ENCODE data around the gene BRF1.

BRF1 gene

GRCh38 chr14:105257464-105257863 is 43.3 kb downstream of the BRF1 start:
- no peak for DNase-seq

DNA sequence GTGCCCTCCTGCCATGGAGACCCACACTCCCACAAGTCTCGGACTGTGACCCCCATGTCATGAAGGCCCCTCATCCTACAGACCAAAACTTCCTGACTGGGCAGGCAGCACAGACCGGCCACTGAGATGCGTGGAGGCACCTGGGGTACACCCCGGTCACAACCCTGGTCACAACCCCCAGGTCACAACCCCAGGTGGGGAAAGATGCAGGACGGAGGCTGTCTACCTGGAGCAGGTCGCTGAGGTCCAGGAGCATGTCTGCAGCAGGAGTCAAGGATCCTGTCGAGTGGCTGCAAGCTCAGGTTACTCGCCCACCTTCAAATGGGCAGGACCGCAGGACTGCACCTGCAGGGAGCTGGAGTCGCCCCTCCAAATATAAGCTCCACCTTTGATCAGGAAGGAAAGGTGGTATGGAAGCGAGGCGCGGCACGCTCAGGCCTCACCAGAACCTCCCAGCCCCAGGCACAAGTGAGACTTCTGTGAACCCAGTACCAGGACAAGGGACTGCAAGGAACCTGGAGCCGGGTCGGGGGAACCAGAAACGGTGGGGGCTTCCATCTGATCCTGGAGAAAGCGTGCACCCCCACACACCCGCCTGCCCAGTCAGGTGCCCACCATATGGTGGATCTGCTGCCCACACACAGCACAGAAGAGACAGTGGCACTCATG is 44.4 kb downstream of the BRF1 start:
- no peak for DNase-seq

DNA sequence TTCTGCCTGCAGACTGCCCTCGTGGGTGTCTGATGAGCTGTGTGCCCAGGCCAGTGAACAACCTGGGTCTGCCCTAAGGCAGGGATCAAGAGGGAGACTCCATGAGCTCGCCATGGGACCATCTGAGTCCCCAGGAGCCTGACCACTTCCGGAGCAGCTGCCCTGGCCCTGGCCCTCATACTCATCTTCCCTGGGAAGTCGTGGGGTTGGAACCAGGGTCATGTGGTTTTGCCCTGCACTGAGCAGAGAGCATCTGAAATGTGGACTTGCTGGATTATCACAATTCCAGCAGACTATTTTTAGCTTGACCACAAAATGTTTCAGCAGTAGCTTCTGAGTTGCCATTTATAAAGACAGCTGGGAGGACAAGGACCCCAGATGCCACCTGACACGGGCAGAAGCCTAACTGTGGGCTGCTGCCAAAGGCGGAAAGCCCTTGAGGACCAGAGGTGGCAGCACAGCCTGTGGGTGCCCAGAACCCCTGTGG is 45.7 kb downstream of the BRF1 start:
- DNase-seq: no peak

- no peak for DNase-seq
These were observed 47.5 kb downstream of the BRF1 start for GRCh38 chr14:105253329-105253682.

- DNase-seq: no peak
These were observed 48.1 kb downstream of the BRF1 start for GRCh38 chr14:105252552-105253328.

DNA sequence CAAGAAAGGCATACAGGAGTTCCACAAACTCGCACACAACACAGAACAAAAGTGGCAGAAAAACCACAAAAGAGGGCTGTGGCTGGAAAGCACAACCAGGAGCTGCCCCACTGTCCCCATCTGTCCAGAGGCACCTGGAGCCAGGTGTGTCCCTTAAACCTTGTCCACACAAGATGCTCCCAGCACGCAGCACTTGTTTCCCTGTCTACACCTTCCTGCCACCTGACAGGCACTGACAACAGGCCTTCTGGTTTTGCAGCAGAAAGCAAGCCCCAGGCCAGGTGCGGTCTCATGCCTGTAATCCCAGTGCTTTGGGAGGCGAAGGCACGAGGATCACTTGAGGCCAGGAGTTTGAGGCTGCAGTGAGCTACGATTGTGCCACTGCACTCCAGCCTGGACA is 48.9 kb downstream of the BRF1 start:
- no peak for DNase-seq

DNA sequence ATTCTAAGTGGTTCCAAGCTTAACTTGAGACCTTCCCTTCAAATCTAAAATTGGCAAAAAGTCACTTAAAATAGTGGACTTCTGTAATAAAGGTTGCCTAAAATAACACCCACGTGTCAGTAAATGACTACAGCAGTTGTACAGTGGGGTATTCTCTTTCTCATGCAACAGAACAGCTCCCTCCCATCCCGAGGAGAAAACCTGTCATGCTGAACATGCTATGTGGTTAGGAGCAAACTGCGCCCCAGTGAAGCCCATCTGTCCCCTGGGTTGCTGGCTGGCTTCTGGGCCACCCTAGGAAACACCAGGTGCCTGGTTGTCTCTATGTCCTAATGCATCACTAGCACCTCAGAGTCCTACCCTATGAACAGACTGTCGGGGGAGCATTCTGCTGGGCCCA is 49.8 kb downstream of the BRF1 start:
- DNase-seq: no peak

DNA sequence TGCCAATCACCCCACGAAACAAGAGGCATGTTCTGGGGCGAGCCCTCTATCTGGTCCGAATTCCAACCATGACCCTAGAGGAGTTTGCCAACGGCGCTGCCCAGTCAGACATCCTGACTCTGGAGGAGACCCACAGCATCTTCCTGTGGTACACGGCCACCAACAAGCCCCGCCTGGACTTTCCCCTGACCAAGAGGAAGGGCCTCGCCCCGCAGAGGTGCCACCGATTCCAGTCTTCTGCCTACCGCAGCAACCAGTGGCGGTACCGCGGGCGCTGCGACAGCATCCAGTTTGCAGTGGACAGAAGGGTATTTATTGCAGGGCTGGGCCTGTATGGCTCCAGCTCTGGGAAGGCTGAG is 50.8 kb downstream of the BRF1 start:
- no peak for DNase-seq

DNA sequence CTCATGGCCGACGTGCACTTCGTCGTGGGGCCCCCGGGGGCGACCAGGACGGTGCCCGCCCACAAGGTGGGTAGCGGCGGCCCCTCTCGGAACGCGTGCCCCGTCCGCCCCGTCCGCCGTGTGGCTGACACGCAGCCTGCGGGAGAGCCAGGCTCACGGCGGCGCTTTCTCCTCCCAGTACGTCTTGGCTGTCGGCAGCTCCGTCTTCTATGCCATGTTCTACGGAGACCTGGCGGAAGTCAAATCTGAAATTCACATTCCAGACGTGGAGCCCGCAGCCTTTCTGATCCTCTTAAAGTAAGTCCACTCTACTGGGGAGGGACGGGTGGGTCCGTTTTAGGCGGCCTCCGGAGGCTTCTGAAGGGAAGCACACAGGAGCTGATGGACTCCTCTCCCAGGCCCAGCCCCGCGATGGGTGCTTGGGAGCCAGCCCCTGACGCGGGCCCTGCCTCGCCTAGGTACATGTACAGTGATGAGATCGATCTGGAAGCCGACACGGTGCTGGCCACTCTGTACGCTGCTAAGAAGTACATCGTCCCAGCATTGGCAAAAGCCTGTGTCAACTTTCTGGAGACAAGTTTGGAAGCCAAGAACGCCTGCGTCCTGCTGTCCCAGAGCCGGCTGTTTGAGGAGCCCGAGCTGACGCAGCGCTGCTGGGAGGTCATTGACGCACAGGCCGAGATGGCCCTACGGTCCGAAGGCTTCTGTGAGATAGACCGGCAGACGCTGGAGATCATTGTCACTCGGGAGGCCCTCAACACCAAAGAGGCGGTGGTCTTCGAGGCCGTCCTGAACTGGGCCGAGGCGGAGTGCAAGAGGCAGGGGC is 51.4 kb downstream of the BRF1 start:
- DNase-seq: no peak

DNA sequence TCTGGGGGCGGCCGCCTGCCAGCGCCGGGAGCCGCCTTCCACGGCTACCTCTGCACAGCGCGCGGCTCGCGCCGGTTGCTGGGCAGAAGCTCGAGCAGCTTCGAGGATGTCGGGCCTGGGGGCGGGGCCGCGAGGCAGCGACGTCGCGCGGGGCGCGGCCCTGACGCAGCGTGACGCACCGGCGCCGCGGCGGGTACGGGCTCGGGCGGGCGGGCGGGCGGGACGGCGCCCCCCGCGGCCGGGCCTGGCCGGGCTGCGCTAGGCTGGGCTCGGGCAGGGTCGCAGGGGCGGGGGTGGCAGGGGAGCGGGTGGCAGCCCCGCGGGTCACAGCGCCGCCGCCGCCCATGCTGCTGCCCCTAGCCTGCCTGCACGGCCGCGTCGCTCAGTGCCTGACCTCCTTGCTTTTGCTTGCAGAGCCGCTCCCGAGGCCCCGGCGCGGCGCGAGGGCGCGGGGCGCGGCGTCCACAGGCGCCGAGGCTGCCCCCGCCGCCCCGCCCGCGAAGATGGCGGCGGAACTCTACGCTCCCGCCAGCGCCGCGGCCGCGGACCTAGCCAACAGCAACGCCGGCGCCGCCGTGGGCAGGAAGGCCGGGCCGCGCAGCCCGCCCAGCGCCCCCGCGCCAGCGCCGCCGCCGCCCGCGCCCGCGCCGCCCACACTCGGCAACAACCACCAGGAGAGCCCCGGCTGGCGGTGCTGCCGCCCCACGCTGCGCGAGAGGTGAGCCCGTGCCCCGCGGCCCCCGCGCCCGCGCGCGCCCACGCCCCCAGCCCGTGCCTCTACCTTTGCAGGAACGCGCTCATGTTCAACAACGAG is 52.2 kb downstream of the BRF1 start, which contains the start of gene BTBD6:
Gene BTBD6, plus strand, starts transcription at position 166 of the 814 bp plus-strand sequence. Its CDS starts 179 bp downstream, at position 345.
- peak; percentile 80 for DNase-seq

GRCh38 chr14:105247715-105248367 is 53.0 kb downstream of the BRF1 start:
- no peak for DNase-seq

DNA sequence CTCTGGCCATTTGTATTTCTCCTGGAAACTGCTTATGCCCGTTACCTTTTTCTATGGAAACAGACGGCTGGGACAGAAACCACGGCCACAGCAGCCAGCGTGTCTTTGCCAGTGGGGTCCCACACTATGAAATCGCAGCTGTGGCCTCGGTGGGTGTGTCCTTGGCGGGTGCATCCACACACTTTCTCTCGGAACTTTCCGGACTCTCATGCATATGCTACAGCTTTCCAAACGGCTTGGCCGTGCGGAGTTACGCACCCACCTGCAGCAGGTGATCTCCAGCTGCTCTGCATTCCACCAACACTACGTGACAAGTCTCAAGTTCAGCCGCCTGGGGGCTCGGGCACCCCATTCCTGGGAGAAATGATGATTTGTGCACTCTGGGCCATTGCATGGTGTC is 53.8 kb downstream of the BRF1 start:
- no peak for DNase-seq

DNA sequence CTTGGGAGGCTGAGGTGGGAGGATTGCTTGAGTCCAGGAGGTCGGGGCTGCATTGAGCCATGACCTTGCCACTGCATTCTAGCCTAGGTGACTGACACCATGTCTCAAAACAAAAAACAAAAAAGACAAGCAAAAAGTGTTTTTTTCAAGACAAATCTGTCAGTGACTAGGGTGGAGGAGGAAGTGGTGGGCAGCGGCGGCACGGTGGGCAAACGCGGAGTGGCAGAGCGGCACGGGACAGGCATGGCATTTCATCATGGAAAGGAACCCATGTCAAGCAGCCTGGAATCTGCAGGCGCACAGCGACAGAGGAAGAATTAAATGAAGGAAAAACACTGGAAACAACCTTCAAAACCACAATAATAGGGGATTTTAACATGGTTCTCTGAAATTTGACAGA is 56.5 kb downstream of the BRF1 start:
- DNase-seq: no peak

- no peak for DNase-seq
These were observed 59.2 kb downstream of the BRF1 start for GRCh38 chr14:105241641-105242040.

GRCh38 chr14:105240811-105241576 is 59.8 kb downstream of the BRF1 start:
- DNase-seq: no peak

GRCh38 chr14:105229099-105229655 is 71.6 kb downstream of the BRF1 start:
- no peak for DNase-seq

DNA sequence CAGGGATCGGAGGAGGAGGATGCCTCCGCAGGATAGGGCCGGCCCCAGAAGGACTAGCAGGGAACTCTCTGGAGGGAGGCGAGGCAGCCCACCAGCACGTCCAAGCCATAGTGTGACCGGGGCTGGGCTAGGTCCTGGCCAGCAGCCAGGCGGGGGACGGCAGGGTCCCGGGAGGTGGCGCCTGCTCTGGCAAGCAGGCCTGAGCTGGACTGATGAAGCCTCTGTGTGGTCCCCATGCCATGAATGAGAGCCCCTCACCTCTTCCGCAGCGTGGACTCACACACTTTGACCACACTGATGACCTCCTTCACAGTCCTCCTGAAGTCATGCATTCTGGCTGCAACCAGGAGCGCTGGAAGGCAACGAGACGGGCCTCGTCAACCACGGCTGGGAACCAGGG is 72.2 kb downstream of the BRF1 start:
- DNase-seq: no peak

GRCh38 chr14:105227346-105227745 is 73.5 kb downstream of the BRF1 start:
- DNase-seq: no peak

DNA sequence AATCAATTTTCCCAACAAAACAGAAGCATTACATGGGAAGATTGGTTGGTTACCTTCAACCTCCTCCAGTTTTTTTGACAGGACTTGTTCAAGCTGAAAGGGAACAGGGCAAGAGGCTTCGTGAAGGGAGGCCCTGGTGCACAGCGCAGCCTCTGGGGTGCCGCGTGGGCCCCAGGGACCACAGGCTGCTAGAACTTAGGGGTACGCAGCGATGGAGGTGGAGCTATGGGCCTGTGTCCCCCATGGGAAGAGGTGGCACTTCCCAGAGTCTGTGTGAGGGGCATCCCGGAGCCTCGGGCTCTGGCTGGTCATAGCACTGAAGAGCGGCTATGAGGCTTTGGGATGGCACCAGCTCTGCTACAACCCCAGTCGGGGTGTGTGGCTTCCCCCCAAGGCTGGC is 74.6 kb downstream of the BRF1 start:
- no peak for DNase-seq

DNA sequence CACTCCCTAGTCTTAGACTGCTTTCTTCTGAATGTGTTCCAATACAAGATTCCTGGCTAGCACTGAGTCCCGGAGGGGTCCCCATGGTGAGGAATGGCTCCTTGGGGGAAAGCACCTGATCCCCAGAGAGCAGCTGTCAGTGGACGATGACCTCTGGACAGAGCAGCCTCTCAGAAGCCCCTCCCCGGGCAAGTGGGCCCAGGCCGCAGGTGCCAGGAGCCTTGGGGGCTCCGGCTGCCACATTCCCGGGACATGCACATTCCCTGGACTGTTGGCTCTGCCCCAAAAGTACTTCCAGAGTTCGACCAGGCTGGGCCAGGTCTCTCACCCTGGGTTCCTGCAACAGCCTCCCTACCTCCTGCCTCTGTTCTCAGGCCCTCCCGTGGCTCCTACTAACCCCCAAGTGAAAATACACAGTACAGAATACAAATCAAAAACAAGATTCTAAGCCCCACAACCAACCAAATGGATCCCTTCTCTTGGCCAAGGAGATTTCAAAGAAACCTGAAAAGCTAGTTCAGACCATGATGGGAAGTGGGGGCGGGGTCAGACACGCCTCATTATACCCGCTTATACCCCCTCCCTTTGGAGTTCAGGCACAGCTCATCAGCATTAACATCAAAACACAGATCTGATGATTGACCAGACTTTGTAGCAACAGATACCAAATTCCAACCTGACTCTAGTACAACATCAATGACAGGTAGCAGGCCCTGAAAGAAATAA is 75.8 kb downstream of the BRF1 start:
- no peak for DNase-seq
